ENCODE data around the gene GDAP2. TPM values are rescaled to one million over a fixed set of nuclear protein-coding genes. Genes with fewer than 3 reads are reported as not detected.

Gene GDAP2
- total and polyA plus RNA-seq, 4 donors = 3.0 to 16.8 (median 9.1) TPM

DNA sequence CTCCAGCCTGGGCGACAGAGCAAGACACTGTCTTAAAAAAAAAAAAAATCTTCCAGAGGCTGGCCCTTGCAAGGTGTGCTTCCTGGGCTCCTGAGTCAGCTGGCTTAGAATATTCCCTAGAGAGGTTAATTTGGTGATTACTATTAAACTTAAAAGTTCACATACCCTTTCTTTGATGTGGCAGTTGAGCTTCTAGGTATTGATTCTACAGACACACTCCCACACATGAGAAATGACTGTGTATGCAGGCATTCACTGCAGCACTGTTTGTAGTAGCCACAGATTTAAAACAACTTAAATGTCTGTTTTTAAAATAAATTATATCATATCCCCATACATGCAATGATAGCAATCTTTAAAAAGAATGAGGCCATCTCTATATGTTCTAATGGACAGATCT is 93.4 kb downstream of the GDAP2 start (continued):
- TF ChIP-seq, protein P1, sequence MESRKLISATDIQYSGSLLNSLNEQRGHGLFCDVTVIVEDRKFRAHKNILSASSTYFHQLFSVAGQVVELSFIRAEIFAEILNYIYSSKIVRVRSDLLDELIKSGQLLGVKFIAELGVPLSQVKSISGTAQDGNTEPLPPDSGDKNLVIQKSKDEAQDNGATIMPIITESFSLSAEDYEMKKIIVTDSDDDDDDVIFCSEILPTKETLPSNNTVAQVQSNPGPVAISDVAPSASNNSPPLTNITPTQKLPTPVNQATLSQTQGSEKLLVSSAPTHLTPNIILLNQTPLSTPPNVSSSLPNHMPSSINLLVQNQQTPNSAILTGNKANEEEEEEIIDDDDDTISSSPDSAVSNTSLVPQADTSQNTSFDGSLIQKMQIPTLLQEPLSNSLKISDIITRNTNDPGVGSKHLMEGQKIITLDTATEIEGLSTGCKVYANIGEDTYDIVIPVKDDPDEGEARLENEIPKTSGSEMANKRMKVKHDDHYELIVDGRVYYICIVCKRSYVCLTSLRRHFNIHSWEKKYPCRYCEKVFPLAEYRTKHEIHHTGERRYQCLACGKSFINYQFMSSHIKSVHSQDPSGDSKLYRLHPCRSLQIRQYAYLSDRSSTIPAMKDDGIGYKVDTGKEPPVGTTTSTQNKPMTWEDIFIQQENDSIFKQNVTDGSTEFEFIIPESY (IDR thresholded peaks at IDR 0.05) = no peak
- TF ChIP-seq SP1 (IDR thresholded peaks at IDR 0.05) = no peak
- TF ChIP-seq, protein P2, sequence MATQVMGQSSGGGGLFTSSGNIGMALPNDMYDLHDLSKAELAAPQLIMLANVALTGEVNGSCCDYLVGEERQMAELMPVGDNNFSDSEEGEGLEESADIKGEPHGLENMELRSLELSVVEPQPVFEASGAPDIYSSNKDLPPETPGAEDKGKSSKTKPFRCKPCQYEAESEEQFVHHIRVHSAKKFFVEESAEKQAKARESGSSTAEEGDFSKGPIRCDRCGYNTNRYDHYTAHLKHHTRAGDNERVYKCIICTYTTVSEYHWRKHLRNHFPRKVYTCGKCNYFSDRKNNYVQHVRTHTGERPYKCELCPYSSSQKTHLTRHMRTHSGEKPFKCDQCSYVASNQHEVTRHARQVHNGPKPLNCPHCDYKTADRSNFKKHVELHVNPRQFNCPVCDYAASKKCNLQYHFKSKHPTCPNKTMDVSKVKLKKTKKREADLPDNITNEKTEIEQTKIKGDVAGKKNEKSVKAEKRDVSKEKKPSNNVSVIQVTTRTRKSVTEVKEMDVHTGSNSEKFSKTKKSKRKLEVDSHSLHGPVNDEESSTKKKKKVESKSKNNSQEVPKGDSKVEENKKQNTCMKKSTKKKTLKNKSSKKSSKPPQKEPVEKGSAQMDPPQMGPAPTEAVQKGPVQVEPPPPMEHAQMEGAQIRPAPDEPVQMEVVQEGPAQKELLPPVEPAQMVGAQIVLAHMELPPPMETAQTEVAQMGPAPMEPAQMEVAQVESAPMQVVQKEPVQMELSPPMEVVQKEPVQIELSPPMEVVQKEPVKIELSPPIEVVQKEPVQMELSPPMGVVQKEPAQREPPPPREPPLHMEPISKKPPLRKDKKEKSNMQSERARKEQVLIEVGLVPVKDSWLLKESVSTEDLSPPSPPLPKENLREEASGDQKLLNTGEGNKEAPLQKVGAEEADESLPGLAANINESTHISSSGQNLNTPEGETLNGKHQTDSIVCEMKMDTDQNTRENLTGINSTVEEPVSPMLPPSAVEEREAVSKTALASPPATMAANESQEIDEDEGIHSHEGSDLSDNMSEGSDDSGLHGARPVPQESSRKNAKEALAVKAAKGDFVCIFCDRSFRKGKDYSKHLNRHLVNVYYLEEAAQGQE (IDR thresholded peaks at IDR 0.05) = no peak
- TF ChIP-seq HNF4A (conservative IDR thresholded peaks at IDR 0.05) = no peak

DNA sequence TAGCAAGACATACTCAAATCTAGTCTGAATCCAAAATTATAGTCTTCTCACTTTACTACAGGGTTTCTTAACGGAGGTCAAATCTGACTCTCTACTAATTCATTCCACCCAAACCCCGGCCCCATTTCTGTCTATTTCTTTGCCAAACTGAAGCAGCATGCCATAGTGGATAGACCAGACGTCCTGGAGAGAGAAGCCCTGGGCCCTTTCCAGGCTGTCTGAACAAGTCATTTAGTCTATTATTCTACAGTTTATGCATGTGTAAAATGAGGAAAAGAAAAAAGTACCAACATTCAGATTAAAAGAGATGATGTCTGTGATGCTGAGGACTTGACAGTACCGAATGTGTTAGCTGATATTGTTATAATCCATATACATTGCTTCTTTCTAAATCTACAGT is 95.0 kb downstream of the GDAP2 start:
- Histone ChIP-seq H3K27ac (ENCODE audit: low read depth in 1 of 2, low read length in 2 of 2) (no peak overlapping the region), H3K27me3 (ENCODE audit: control insufficient read depth in 4 of 4, insufficient read depth in 4 of 4, low read length in 3 of 4) (no peaks in the 10 kb centered on the region), H3K9me3 (ENCODE audit: control insufficient read depth in 4 of 4, low read length in 3 of 4) (no peaks in the 10 kb centered on the region), H3K9ac (ENCODE audit: low read depth in 1 of 2, low read length in 2 of 2) (no peak overlapping the region), H3K4me3 (ENCODE audit: low read depth in 1 of 3, low read length in 3 of 3) (no peak overlapping the region), H3K36me3 (ENCODE audit: control insufficient read depth in 4 of 4, insufficient read depth in 3 of 4, low read depth in 1 of 4, low read length in 3 of 4) (no peaks in the 10 kb centered on the region), H3K4me1 (ENCODE audit: control insufficient read depth in 4 of 4, insufficient read depth in 4 of 4, low read length in 3 of 4) (no peaks in the 10 kb centered on the region)
- WGBS = 92% methylated on average over 4 of the region's 4 CpGs
- TF ChIP-seq RXRA (IDR thresholded peaks at IDR 0.05) = no peak
- no peak for DNase-seq (ENCODE audit: low spot score)

DNA sequence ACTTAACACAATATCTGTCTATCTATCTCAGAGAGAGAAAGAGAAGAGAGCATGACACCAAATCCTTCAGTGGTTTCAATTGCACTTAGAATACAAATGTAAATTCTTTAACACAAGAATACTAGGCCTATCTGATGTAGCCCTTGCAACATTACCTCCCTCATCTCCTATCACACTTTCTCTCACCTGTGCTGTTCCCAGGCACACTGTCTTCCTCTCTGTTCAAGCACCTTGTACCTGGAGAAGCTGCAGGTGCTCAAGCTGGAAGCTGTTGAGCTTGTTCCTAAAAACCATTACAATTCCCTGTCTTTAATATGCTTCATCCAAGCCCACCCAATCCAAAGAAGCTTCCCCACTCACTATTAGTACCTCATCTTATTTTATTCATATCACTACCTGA is 97.0 kb downstream of the GDAP2 start:
- Histone ChIP-seq H3K9me3 (ENCODE audit: control insufficient read depth in 4 of 4, low read length in 3 of 4) (no peaks in the 10 kb centered on the region), H3K4me1 (ENCODE audit: control insufficient read depth in 4 of 4, insufficient read depth in 4 of 4, low read length in 3 of 4) (no peaks in the 10 kb centered on the region), H3K36me3 (ENCODE audit: control insufficient read depth in 4 of 4, insufficient read depth in 3 of 4, low read depth in 1 of 4, low read length in 3 of 4) (no peaks in the 10 kb centered on the region), H3K4me3 (ENCODE audit: low read depth in 1 of 3, low read length in 3 of 3) (no peak overlapping the region), H3K9ac (ENCODE audit: low read depth in 1 of 2, low read length in 2 of 2) (no peak overlapping the region), H3K27ac (ENCODE audit: low read depth in 1 of 2, low read length in 2 of 2) (no peak overlapping the region), H3K27me3 (ENCODE audit: control insufficient read depth in 4 of 4, insufficient read depth in 4 of 4, low read length in 3 of 4) (no peaks in the 10 kb centered on the region)
- TF ChIP-seq, protein P2 (IDR thresholded peaks at IDR 0.05) = no peak
- TF ChIP-seq EGR1 (IDR thresholded peaks at IDR 0.05; ENCODE audit: low read depth in 2 of 2) (no peak), GABPA (IDR thresholded peaks at IDR 0.05 in 1 of 2, conservative IDR thresholded peaks at IDR 0.05 in 1 of 2) (no peak), SP1 (IDR thresholded peaks at IDR 0.05) (no peak), FOXA1 (IDR thresholded peaks at IDR 0.05) (no peak), RXRA (IDR thresholded peaks at IDR 0.05) (no peak)
- TF ChIP-seq, protein P3, sequence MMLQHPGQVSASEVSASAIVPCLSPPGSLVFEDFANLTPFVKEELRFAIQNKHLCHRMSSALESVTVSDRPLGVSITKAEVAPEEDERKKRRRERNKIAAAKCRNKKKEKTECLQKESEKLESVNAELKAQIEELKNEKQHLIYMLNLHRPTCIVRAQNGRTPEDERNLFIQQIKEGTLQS (IDR thresholded peaks at IDR 0.05) = no peak
- no peak for DNase-seq (ENCODE audit: low spot score)
